Esophagus squamous epithelium (tissue), 5 donors: ENCODE measurements around the gene SH2B2. TPM values are rescaled to one million over a fixed set of nuclear protein-coding genes. Genes with fewer than 3 reads are reported as not detected.

Experiments
- DNase-seq: peaks from one replicate; lab custom pipeline; 2025; lab: John Stamatoyannopoulos, UW
- H3K27ac ChIP-seq, 4 donors: fragments of 200-600 bp; sonication (generic); one replicate each; pipeline ENCODE4 v1.5.1; 2016 to 2019; ENCODE audit warnings: mild to moderate bottlenecking in 1 of 4
- H3K27me3 ChIP-seq, 4 donors: fragments of 200-600 bp; sonication (generic); 1 replicate in 3 of 4; 2 replicates in 1 of 4; pipeline versions ENCODE4 v1.5.1 to v1.6.0; 2017 to 2021; ENCODE audit warnings: antibody characterized with exemption in 1 of 4
- H3K36me3 ChIP-seq, 3 donors: fragments of 200-600 bp; sonication (generic); one replicate each; pipeline ENCODE4 v1.5.1; 2016 to 2019
- H3K4me1 ChIP-seq, 3 donors: fragments of 200-600 bp; sonication (generic); one replicate each; pipeline ENCODE4 v1.5.1; 2017 to 2019
- H3K4me3 ChIP-seq, 4 donors: fragments of 200-600 bp; sonication (generic); 1 replicate in 3 of 4; 2 replicates in 1 of 4; pipeline ENCODE4 v1.5.1; 2016 to 2019; ENCODE audit warnings: mild to moderate bottlenecking in 2 of 4, moderate library complexity in 1 of 4
- H3K9me3 ChIP-seq, 3 donors: fragments of 200-600 bp; sonication (generic); one replicate each; pipeline ENCODE4 v1.5.1; 2016 to 2019
- CTCF ChIP-seq, 6 experiments: fragments of 450-650 bp in 4 of 6; fragments of 200-600 bp in 2 of 6; sonication (generic) in 2 of 6; IDR thresholded peaks; one replicate each; pipeline ENCODE4 v1.5.1; 2016 to 2019; ENCODE audit warnings: antibody characterized with exemption in 6 of 6, mild to moderate bottlenecking in 4 of 6, moderate library complexity in 4 of 6
- POLR2A ChIP-seq, 4 donors: fragments of 450-650 bp; IDR thresholded peaks; one replicate each; pipeline ENCODE4 v1.6.1; 2017; ENCODE audit warnings: antibody characterized with exemption in 4 of 4, mild to moderate bottlenecking in 4 of 4, moderate library complexity in 3 of 4
- WGBS, 2 donors: methylation state at CpG; one replicate each; pipeline ENCODE4 v1.1.5; 2018; 5-methylcytosine and 5-hydroxymethylcytosine counted together
- intact Hi-C: fragments of 100-400 bp; cut with DNase I; formaldehyde crosslinking; loops from one replicate; pipeline ENCODE4 v1.15.0; 2022
- total RNA-seq, 4 donors: library from RNA; depleted of rRNA; stranded (reverse); fragments of >200 nt; gene quantifications; one replicate each; pipeline ENCODE4 v1.1.0, GENCODE V29; 2016
- donor health status: DM: yes; HTN: yes; CAD: no.

SH2B2 gene
- total RNA-seq, 4 donors from 2014 or later: 0.47 to 7.3 (median 2.2) TPM

GRCh38 chr7:102320181-102320580 lies 33.5 kb downstream of the SH2B2 start:
- no peak for DNase-seq

GRCh38 chr7:102320601-102321350 lies 34.1 kb downstream of the SH2B2 start:
- no peak for DNase-seq
- no peak for TF ChIP-seq CTCF (IDR thresholded peaks at IDR 0.05)
- Histone ChIP-seq H3K36me3 (no peaks in the 10 kb centered on the region), H3K27ac (no peak overlapping the region), H3K9me3 (no peaks in the 10 kb centered on the region), H3K4me1 (peaks cover 0 to 29% (median 7%) of the 10 kb centered on the region in 3 donors), H3K27me3 (peaks cover 0 to 27% (median 0%) of the 10 kb centered on the region in 4 donors), H3K4me3 (peak overlapping the region in 2 of 4 donors; percentile 10 to 46)
- intact Hi-C loops: no loop called here
- WGBS, 2 donors: 91 to 97% methylated on average over 15 to 21 of the region's 37 CpGs

More at GRCh38 chr7:102320181-102320580, 33.5 kb downstream of the SH2B2 start:
- Histone ChIP-seq H3K36me3 (peaks cover 0 to under 1% (median 0%) of the 10 kb centered on the region in 3 donors), H3K27me3 (peaks cover 0 to 27% (median 0%) of the 10 kb centered on the region in 4 donors), H3K9me3 (no peaks in the 10 kb centered on the region), H3K27ac (peak overlapping the region in 1 of 4 donors; percentile 13), H3K4me3 (no peak overlapping the region), H3K4me1 (peaks cover 0 to 29% (median 7%) of the 10 kb centered on the region in 3 donors)
- intact Hi-C loops: no loop called here
- TF ChIP-seq CTCF (IDR thresholded peaks at IDR 0.05): no peak
- WGBS, 2 donors: 100% methylated on average over 1 to 2 of the region's 14 CpGs

- intact Hi-C loops: no loop called here
- DNase-seq: no peak
- Histone ChIP-seq H3K4me1 (peaks cover 0 to 29% (median 7%) of the 10 kb centered on the region in 3 donors), H3K36me3 (no peaks in the 10 kb centered on the region), H3K4me3 (peak overlapping the region in 2 of 4 donors; percentile 10 to 46), H3K27me3 (peaks cover 0 to 29% (median 0%) of the 10 kb centered on the region in 4 donors), H3K27ac (peak overlapping the region in 3 of 4 donors; percentile 26 to 46 (median 30)), H3K9me3 (no peaks in the 10 kb centered on the region)
- TF ChIP-seq CTCF (IDR thresholded peaks at IDR 0.05) (peak in 1 of 6 experiments; percentile 16), POLR2A (IDR thresholded peaks at IDR 0.05) (no peak)
- WGBS, 2 donors: 61 to 74% methylated on average over 10 of the region's 73 CpGs
Observed at GRCh38 chr7:102321351-102322201, 34.9 kb downstream of the SH2B2 start.

GRCh38 chr7:102322202-102322715 lies 35.6 kb downstream of the SH2B2 start:
- H3K27ac ChIP-seq: no peak overlapping the region
- no peak for DNase-seq
- 41 to 63% methylated on average over 5 to 6 of the region's 8 CpGs for WGBS, 2 donors
- H3K36me3 ChIP-seq: no peaks in the 10 kb centered on the region
- peaks cover 0 to 29% (median 7%) of the 10 kb centered on the region in 3 donors for H3K4me1 ChIP-seq
- H3K4me3 ChIP-seq: no peak overlapping the region
- H3K27me3 ChIP-seq: peaks cover 0 to 33% (median 0%) of the 10 kb centered on the region in 4 donors
- intact Hi-C loops: no loop called here
- no peak for TF ChIP-seq CTCF (IDR thresholded peaks at IDR 0.05)
- no peak for TF ChIP-seq POLR2A (IDR thresholded peaks at IDR 0.05)
- H3K9me3 ChIP-seq: no peaks in the 10 kb centered on the region
